ENCODE results near the gene FYB2. TPM values are rescaled to one million over a fixed set of nuclear protein-coding genes. Genes with fewer than 3 reads are reported as not detected.

Gene FYB2
- total and polyA plus RNA-seq, 12 donors, result not detected

DNA sequence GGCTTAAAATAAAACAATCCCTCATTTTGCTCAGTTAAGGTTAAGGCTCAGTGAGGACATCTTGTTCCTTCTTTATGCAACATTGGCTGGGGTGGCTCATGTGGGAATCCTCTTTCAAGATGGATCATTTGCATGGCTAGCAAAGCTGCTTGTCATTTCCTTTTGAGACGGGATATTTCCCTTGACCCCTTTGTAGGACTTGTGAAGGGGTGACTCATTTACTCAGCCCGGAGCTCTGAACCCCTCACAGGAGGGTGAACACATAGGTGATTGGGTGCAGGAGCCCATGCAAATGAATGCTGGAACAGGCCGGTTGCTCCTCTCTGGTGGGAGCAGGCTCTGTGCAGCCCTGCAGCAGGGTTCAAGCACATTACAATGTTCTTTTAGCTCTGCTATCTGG is 19.6 kb upstream of the FYB2 start:
- H3K36me3 ChIP-seq (replicated peaks in 1 of 2), result no peaks in the 10 kb centered on the region
- peaks cover 3% of the 10 kb centered on the region for H3K27me3 ChIP-seq
- H3K4me1 ChIP-seq (replicated peaks in 1 of 2), result no peaks in the 10 kb centered on the region
- no peaks in the 10 kb centered on the region for H3K9me3 ChIP-seq (replicated peaks in 1 of 3)
- no peak overlapping the region for H3K27ac ChIP-seq
- no peak for DNase-seq
- 48 to 63% (median 50%) methylated on average over 3 of the region's 3 CpGs for WGBS, 4 donors
- H3K4me3 ChIP-seq, result no peak overlapping the region
- TF ChIP-seq POLR2A (IDR thresholded peaks at IDR 0.05), result no peak
- TF ChIP-seq, protein P1, sequence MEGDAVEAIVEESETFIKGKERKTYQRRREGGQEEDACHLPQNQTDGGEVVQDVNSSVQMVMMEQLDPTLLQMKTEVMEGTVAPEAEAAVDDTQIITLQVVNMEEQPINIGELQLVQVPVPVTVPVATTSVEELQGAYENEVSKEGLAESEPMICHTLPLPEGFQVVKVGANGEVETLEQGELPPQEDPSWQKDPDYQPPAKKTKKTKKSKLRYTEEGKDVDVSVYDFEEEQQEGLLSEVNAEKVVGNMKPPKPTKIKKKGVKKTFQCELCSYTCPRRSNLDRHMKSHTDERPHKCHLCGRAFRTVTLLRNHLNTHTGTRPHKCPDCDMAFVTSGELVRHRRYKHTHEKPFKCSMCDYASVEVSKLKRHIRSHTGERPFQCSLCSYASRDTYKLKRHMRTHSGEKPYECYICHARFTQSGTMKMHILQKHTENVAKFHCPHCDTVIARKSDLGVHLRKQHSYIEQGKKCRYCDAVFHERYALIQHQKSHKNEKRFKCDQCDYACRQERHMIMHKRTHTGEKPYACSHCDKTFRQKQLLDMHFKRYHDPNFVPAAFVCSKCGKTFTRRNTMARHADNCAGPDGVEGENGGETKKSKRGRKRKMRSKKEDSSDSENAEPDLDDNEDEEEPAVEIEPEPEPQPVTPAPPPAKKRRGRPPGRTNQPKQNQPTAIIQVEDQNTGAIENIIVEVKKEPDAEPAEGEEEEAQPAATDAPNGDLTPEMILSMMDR (IDR thresholded peaks at IDR 0.05), result no peak
- intact Hi-C loops (cut with DNase I), result loop anchor here in 1 of 2 donors (10.0 kb wide), 1 partner anchor 1206 kb away; no protein-coding TSS in a partner anchor

- TF ChIP-seq, protein P1 (IDR thresholded peaks at IDR 0.05), result no peak
- no peak overlapping the region for H3K27ac ChIP-seq
- intact Hi-C loops (cut with DNase I), result loop anchor here in 1 of 2 donors (10.0 kb wide), 1 partner anchor 1207 kb away; no protein-coding TSS in a partner anchor
- no peak for DNase-seq
- no peaks in the 10 kb centered on the region for H3K9me3 ChIP-seq (replicated peaks in 1 of 3)
- H3K4me1 ChIP-seq (replicated peaks in 1 of 2), result no peaks in the 10 kb centered on the region
- no peaks in the 10 kb centered on the region for H3K36me3 ChIP-seq (replicated peaks in 1 of 2)
- 22 to 60% (median 51%) methylated on average over 8 to 9 of the region's 9 CpGs for WGBS, 4 donors
- H3K4me3 ChIP-seq, result no peak overlapping the region
- peaks cover 3% of the 10 kb centered on the region for H3K27me3 ChIP-seq
Measured at GRCh38 chr1:56837244-56837939, 18.2 kb upstream of the FYB2 start.

DNA sequence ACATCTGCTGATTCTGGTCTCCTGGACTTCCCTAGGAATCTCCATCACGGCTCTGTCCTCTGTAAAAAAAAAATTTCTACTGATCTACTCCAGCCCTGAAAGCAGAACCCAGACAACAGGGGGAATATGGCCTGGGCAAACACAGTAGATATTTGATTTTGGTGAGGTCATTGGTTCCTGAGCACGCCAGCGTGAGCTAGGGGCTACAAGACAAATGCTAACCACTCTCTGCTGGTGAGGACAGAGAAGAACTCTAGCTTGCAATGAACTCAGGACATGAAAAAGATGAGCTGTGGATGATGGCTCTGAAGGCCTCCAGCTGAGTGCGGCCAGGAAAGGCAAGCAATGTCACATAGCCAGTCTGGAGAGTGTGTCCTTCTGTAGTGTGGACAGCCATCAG is 17.2 kb upstream of the FYB2 start:
- intact Hi-C loops (cut with DNase I), result loop anchor here in 1 of 2 donors (10.0 kb wide), 1 partner anchor 1208 kb away; no protein-coding TSS in a partner anchor
- 77 to 87% (median 83%) methylated on average over 4 of the region's 4 CpGs for WGBS, 4 donors
- DNase-seq, result no peak
- Histone ChIP-seq H3K4me1 (replicated peaks in 1 of 2) (peaks cover 0 to 4% of the 10 kb centered on the region in 2 donors), H3K27me3 (peaks cover 4% of the 10 kb centered on the region), H3K27ac (no peak overlapping the region), H3K36me3 (replicated peaks in 1 of 2) (no peaks in the 10 kb centered on the region), H3K9me3 (replicated peaks in 1 of 3) (no peaks in the 10 kb centered on the region), H3K4me3 (no peak overlapping the region)
- no peak for TF ChIP-seq POLR2A (IDR thresholded peaks at IDR 0.05)
- TF ChIP-seq, protein P1 (IDR thresholded peaks at IDR 0.05), result no peak

- intact Hi-C loops (cut with DNase I), result loop anchor here in 1 of 2 donors (10.0 kb wide), 1 partner anchor 1209 kb away; no protein-coding TSS in a partner anchor
- Histone ChIP-seq H3K36me3 (replicated peaks in 1 of 2) (no peaks in the 10 kb centered on the region), H3K4me1 (replicated peaks in 1 of 2) (peaks cover 0 to 4% of the 10 kb centered on the region in 2 donors), H3K27ac (no peak overlapping the region), H3K4me3 (no peak overlapping the region), H3K27me3 (peaks cover 11% of the 10 kb centered on the region), H3K9me3 (replicated peaks in 1 of 3) (no peaks in the 10 kb centered on the region)
- 87 to 96% (median 90%) methylated on average over 5 of the region's 5 CpGs for WGBS, 4 donors
- no peak for TF ChIP-seq POLR2A (IDR thresholded peaks at IDR 0.05)
- no peak for DNase-seq
Measured at GRCh38 chr1:56835657-56836056, 16.5 kb upstream of the FYB2 start.
